HG03159 (cell line): ENCODE results near the gene TTLL7.
"Not testable (repeated sequence)": the region's sequence is repeated elsewhere in the genome, so short reads cannot be mapped to it uniquely, and the experiment has no call there.

Source experiments
- ATAC-seq: cut with Tn5 transposase; IDR thresholded peaks from one replicate; pipeline ENCODE4 v1.9.1; 2021; ENCODE audit warnings: mild to moderate bottlenecking, moderate library complexity; ENCODE audit not compliant: unreplicated experiment

The TTLL7 gene

DNA sequence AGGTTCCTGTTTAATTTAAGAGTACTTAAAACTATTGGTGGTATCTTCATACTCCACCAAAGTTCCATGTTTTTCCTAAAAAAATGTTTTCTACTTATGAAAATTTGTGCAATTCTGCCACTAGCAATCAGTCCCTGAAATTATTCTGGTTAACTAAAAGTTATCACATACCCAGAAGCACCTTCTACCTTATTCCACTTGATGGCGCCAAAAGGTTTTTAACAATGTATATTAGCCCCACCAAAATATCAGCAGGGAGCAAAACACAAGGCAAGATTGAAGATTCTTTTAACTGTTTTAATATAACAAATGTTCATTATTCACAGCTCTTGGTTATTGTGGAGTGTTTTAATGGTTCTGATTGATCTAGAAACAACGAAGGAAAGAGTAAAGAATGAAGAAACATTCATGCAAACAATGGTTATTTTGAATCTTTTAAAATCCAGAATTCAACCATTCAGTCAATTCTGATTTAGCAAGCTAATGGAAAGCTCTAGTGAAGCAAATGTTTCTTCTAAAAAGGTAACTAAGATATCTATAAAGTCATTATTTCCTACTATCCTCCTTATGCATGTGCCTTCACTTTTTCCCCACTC, 67.2 kb downstream of the TTLL7 start:
- ATAC-seq, result peak; percentile 85

DNA sequence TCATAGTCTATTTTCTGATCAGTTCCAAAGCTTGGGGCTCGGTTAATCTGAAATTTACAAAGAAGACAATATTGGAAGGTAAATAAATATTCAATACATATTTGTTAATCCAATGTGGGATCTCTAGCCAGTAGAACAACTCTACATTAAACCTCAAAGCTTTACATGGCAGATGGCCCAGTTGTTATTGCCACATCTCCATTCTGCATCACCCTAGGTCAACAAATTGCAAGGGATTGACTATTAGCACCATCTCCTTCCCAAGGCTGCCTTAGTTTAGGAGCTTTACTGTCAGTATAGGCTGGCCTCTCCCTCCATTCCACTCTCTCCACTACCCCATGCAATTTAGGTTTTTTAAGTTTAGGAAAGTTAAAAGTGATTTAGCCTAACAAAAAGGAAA, 69.7 kb downstream of the TTLL7 start:
- ATAC-seq, result no peak

DNA sequence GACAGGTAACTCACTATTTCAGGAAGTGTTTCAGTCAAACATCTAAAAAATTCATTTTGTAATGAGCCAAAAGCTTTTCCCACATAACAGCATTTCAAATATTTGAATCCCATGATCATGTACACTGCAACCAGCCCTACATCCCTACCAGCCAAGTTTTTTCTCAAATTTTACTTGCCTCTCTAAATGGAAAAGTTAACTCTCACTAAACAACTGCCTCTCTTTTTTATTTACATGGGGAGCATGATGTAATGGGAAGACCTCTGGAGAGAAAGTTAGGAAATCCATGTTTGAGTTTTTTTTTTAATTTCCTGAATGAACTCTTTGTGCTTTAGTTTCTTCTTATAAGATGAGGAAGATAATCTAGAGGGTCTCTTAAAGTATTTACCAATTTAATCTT, 70.5 kb downstream of the TTLL7 start:
- ATAC-seq, result no peak

DNA sequence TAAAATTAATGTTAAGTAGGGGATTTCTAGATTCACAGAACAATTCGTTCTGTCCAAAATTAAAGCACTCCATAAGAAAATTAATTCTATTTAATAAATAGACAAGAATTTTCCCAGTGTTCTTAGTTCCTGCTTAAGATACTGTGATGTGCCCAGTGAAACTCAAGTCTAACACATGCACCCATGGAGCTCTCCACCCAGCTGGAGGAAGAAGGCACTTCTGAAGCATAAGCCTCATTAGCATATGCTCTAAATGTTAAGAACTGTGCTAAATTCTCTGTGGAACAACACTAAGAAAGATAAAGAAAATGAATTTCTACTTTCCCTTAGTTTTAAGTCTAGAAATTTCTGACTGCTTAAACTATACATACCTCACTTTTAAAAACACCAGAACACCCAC, 71.2 kb downstream of the TTLL7 start:
- no peak for ATAC-seq

- ATAC-seq, result no peak
Measured at GRCh38 chr1:83927061-83927460, 71.9 kb downstream of the TTLL7 start.

- no peak for ATAC-seq
Measured at GRCh38 chr1:83923553-83923952, 75.4 kb downstream of the TTLL7 start.

DNA sequence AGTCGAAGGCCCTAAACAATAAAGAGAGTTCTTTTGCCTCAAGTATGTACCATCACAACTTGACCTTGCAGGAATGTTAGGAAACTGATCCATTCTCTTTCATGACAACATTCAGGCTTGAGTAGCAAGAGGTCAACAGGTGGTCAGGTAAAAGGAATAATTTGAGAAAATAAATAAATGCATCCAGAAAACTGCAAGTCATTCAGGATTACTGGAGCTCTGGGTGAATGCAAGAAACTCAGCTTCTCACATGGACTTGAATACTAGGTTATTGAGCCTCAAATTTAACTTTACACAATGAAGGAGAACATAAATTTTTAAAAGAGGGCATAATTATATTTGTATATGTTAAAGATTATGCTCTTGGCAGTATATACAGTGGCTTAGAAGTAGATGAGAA, 76.5 kb downstream of the TTLL7 start:
- no peak for ATAC-seq

- no peak for ATAC-seq
Measured at GRCh38 chr1:83920320-83920719, 78.6 kb downstream of the TTLL7 start.

- no peak for ATAC-seq
Measured at GRCh38 chr1:83919872-83920271, 79.1 kb downstream of the TTLL7 start.

DNA sequence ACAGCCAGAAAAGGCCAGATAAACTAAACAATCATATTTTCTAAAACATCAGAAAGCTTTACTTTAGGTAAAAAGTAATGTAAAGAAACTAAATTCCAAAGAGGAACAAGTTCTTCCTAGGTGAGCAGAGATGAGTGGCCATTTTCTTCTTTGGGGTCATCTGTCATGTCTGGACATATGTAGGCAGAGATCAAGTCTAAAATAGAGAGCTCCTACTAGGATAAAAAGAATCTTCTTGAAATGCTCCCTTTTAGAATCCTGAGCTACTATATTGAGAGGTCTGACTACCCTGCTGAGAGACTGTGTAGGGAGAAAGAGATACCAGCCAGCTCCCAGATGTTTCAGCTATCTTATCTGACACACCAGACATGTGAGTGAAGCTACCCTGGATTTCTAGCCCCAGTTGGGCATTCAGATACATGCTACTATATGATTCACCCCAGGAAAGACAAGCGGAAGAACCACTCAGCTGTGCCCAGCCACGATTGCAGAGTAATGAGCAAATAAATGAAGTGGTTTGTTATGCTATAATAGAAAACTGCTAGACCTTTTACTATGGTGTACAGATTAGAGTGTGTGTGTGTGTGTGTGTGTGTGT, 80.1 kb downstream of the TTLL7 start:
- ATAC-seq, result no peak

DNA sequence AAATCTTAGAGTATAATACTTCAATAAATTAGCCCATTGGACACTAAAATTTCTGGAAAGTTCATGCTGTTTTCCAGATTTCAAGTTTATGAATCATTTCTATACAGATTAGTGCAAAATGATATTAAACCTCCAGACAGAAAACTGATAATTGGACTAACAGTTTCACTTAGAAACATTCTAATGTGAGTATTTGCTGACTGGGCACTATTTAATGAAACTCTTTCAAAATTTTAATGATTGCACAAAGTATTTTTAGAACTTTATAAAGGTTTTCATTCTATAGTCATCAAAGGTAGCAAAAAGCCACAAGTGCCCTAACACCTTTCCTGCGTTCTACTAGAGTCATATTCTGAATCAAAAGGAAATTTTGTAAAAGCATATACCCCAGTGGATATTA, 81.0 kb downstream of the TTLL7 start:
- ATAC-seq, result no peak

GRCh38 chr1:83916094-83916493, 82.8 kb downstream of the TTLL7 start:
- not testable (repeated sequence) for ATAC-seq

DNA sequence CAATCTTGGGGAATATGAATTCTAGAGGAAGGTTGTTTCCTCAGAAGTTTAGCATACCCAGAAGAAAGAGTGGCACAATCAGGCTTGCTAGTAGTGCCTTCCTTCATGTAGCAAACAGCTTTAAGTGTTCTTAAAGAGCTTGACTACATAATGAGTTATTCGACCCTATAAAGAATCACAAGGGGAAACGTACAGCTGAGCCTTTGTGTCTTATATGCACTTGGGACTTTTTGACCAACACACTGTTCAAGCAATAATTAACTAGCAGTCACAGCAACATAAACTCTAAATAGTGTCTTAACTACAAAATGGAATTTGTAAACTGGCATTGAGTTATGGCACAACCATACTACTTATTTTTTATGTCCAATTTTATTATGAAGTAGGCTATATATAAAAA, 86.1 kb downstream of the TTLL7 start:
- ATAC-seq, result no peak

GRCh38 chr1:83910461-83910860, 88.5 kb downstream of the TTLL7 start:
- ATAC-seq, result no peak

- ATAC-seq, result no peak
Measured at GRCh38 chr1:83909687-83910086, 89.2 kb downstream of the TTLL7 start.

DNA sequence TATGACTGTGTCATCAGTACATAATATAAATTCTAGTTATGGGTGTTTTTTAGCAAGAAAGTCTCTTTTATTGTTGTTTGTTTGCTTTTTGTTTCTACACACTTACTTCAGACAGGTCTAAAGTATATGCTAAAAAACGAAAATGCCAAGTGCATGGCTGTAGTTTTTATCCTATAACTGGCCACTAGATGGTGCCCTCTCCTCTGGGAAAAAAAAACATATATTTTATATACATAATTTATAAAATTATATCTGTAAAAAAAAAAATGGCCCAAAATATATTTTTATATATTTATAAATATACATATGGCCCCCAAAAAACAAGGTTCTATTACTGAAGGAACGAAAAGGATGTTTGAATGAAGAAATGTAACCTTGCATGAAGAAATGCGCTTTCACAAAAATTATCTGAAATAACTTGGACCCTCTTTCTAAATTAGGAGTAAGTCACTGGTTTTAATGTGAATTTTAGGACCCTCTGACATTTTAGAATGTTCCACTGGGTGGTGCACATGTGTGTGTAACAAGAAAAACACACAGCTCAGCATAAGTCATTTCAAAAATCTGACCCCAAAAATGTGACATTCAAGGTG, 93.5 kb downstream of the TTLL7 start:
- no peak for ATAC-seq

DNA sequence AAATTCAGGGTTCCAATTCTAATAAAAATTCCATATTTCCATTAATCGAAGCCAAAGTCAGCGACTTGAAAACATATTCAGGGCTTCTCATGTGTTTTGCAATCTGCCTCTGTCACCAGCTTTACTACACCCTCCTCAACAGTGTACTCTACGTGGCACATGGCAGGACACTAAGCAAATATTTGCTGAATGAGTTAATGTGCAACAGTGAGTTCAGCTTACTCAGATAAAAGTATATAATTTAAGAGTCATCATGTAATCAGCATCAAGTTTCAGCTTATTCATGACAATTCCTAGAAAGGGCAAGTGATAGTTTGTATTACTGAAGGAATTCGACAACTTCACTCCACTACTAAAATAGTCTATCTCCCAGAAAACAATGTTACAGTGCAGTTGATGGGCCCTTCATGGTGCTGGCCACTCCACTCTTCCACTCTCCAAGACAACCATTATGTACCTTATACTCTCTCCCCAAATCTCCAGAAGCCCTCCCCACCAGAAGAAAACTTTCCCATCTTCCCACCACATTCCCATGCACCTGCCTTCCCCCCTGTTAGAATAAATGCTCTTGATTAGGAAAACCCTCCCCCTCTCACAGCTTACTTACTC, 97.3 kb downstream of the TTLL7 start:
- ATAC-seq, result no peak

GRCh38 chr1:83900524-83900923, 98.4 kb downstream of the TTLL7 start:
- ATAC-seq, result no peak

DNA sequence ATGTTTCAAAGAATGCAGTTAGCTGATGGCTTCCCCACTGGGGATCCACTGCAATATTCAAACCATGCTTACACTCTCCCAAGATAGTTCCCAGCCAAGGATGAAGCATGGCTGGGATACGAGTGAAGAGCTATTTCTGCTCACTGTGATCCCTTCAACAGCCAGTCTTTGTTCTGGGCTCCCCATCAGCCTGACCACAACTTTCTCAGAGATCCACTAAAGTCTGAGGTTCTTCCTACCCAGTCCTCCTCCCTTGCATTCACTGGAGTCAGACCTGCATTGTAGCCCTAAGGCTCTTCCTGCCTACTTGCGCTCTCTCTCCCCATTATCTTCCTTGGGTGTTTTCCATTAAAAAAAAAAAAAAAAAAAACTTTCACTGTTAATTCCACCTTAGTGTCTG, 101.4 kb downstream of the TTLL7 start:
- no peak for ATAC-seq

DNA sequence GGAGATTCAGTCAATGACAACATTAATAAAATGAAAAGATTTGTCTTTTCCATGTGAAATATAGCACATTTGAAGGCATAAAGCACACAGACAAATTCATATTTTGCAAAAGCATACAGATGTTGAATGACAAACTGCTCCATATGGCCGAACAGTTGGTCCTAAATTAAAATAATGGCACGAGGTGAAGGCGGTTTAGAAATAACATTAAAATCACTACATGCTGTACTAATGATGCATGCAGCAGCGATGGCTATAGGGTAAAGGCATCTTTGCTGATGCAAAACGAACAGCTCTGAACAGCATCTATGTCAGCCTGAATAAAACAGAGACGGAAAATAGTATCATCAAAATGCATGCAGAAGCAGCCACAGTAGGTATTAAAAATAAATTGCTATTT, 102.6 kb downstream of the TTLL7 start:
- ATAC-seq, result no peak

GRCh38 chr1:83889707-83890106, 109.2 kb downstream of the TTLL7 start:
- ATAC-seq, result no peak

DNA sequence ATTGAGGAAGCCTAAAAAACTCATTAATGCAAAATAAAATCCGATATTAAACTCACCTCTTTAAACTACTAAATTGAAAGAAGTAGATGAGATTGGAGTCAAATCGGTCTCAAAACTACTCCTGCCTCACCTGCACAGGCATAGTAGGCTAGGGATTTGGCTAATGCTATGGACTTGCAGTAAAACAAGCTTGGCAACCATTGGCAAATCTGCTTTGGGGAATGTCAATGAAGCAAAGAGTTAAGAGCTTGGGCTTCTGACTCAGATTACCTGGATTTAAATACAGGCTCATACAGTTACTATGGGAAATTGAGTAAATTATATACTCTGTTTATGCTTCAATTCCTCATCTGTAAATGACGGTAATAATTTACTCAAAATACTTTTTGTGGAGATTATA, 111.4 kb downstream of the TTLL7 start:
- no peak for ATAC-seq
